Colonic mucosa (tissue), 4 donors: ENCODE results near the gene PRKCH. TPM values are rescaled to one million over a fixed set of nuclear protein-coding genes. Genes with fewer than 3 reads are reported as not detected.
A peak's percentile ranks its signal among the peaks of the same experiment; 100 is the strongest.

Source experiments
- DNase-seq: peaks from one replicate; pipeline ENCODE4 v3.0.0-alpha.2; 2020
- H3K27ac ChIP-seq: fragments of 200-600 bp; one replicate; pipeline ENCODE4 v1.8.0; 2021
- H3K27me3 ChIP-seq: fragments of 200-600 bp; one replicate; pipeline ENCODE4 v1.8.0; 2021
- H3K36me3 ChIP-seq: fragments of 200-600 bp; one replicate; pipeline ENCODE4 v1.8.0; 2021
- H3K4me1 ChIP-seq: fragments of 200-600 bp; one replicate; pipeline ENCODE4 v1.8.0; 2021; ENCODE audit warnings: mild to moderate bottlenecking
- H3K4me3 ChIP-seq: fragments of 200-600 bp; one replicate; pipeline ENCODE4 v1.8.0; 2021
- H3K9ac ChIP-seq, 2 donors: one replicate each; pipeline ENCODE4 v1.7.0; 2013; ENCODE audit warnings: control low read depth in 2 of 2, low read depth in 2 of 2, low read length in 2 of 2
- H3K9me3 ChIP-seq: fragments of 200-600 bp; one replicate; pipeline ENCODE4 v1.8.0; 2021
- CTCF ChIP-seq: fragments of 200-600 bp; IDR thresholded peaks from one replicate; pipeline ENCODE4 v1.8.0; 2022; ENCODE audit warnings: antibody characterized with exemption, mild to moderate bottlenecking
- intact Hi-C: fragments of 100-400 bp; cut with DNase I; formaldehyde crosslinking; loops from one replicate; pipeline ENCODE4 v1.14.1; 2022
- total RNA-seq, 2 donors: library from RNA; stranded (reverse); fragmentation: NEBNext Ultra II Directional in 1 of 2; extraction: Animal tissue kit (Norgen Biotek cat#: 25700) in 1 of 2; gene quantifications; one replicate each; pipeline ENCODE4 v1.2.1, GENCODE V29; 2021
- donor health status: healthy.
- donor health status: DM: no; HTN: no; CAD: no.
- donor health status: DM: no; HTN: no; CAD: no.

Gene PRKCH
- total RNA-seq, 2 donors from 2014 or later: 11.4 to 11.5 TPM

DNA sequence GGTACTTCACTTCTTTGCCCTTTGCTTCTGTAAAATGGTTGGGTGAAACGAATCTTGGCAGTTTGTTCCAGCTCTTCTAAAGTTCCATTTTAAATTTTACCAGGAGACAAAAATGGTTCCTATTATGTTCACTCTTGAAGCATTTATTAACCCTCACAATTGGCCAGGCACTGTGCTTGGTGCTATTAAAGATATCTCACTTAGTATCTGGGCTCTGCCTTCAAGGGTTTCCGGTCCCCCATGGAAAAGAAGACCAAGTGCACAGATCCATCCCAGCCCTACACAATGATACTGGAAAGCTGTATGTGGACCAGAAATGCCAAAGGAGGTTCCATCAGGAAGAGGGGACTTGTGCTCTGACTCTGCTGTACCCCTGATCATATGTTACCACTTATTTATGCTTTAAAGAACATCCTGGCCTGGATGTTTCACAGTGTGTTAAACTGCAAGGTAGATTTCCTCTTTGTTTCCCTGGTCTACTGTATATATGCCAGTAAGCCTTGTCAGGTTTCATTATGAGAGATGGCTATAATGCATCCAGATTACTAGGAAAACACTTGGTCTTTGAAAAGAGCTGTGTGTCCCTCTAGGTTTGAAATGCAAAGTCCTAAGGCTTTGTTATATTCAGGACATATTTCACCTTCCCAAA is 154.8 kb downstream of the PRKCH start:
- intact Hi-C loops: no loop called here
- no peaks in the 10 kb centered on the region for H3K4me1 ChIP-seq
- H3K4me3 ChIP-seq: no peak overlapping the region
- H3K36me3 ChIP-seq: no peaks in the 10 kb centered on the region
- no peaks in the 10 kb centered on the region for H3K9me3 ChIP-seq
- TF ChIP-seq CTCF: no peak
- no peak for DNase-seq
- H3K27ac ChIP-seq: peak overlapping the region; percentile 80
- no peaks in the 10 kb centered on the region for H3K27me3 ChIP-seq
- peak overlapping the region; percentile 38 to 59 for H3K9ac ChIP-seq

DNA sequence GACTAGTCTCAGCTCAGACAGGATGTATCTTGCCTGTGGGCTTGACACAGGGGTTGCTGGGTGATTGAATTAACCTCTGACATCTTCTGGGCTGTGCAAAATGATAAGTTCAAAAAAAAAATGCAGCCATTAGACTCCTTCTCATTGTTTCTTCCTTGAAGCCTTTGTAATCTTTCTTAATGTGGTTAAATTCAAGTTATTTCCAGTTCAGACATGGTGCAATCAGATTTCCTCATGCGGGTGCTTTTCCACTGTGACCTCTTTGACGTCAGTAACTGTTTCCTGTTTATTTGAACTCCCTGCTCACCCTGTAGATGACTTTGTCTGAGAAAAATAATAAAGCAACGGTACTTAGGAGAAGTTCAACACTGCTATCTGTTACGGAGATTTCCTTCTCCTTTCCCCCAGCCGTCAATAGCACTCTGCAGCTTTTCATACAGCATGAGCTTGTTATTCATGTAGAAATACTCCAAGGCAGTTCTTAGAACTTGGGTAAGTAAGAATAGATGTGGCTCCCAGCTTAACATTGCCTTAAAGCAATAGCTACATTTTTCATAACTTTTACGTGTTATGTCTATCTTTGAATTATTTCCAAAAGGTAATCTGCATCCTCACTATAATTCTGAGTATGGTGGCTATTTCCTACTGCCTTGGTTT is 155.5 kb downstream of the PRKCH start:
- Histone ChIP-seq H3K4me3 (no peak overlapping the region), H3K27ac (peak overlapping the region; percentile 80), H3K9me3 (no peaks in the 10 kb centered on the region), H3K27me3 (no peaks in the 10 kb centered on the region), H3K36me3 (no peaks in the 10 kb centered on the region), H3K9ac (peak overlapping the region in 1 of 2 donors; percentile 59), H3K4me1 (no peaks in the 10 kb centered on the region)
- intact Hi-C loops: no loop called here
- no peak for TF ChIP-seq CTCF
- peak; percentile 51 for DNase-seq

- intact Hi-C loops: no loop called here
- no peaks in the 10 kb centered on the region for H3K36me3 ChIP-seq
Observed at GRCh38 chr14:61477712-61478462, 156.5 kb downstream of the PRKCH start.

DNA sequence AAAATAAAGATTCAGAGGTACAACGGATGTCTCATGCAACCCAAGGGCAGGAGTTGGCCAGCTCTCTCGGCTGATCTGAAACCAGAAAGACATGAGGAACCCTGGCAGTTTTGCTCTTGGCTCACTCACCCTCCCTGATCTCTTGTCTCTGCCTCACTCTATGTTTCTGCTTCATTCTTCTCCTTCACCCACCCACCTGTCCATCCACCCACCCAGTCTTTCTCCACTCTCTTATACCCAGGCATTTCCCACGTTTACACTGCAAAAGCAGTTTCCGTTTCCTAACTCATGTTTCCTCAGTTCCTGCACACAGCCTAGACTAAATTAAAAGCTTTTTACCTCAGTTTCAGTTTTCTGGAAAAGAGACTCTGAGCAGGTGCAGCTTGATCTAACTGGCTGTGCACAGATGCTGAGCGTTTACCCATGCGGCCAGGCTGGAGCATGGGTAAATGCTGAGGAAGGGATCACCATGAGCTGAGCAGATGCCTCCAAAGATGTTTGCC is 157.6 kb downstream of the PRKCH start:
- H3K36me3 ChIP-seq: no peaks in the 10 kb centered on the region
- H3K4me3 ChIP-seq: no peak overlapping the region
- no peaks in the 10 kb centered on the region for H3K4me1 ChIP-seq
- peak overlapping the region; percentile 73 for H3K27ac ChIP-seq
- DNase-seq: no peak
- no peaks in the 10 kb centered on the region for H3K27me3 ChIP-seq
- no peaks in the 10 kb centered on the region for H3K9me3 ChIP-seq
- intact Hi-C loops: no loop called here
- H3K9ac ChIP-seq: peak overlapping the region in 1 of 2 donors; percentile 30
- TF ChIP-seq CTCF: no peak

More at GRCh38 chr14:61477712-61478462, 156.5 kb downstream of the PRKCH start:
- no peak overlapping the region for H3K4me3 ChIP-seq
- no peaks in the 10 kb centered on the region for H3K9me3 ChIP-seq
- no peaks in the 10 kb centered on the region for H3K27me3 ChIP-seq
- peak; percentile 74 for DNase-seq
- no peak for TF ChIP-seq CTCF
- H3K9ac ChIP-seq: peak overlapping the region; percentile 19 to 71
- peak overlapping the region; percentile 73 for H3K27ac ChIP-seq
- no peaks in the 10 kb centered on the region for H3K4me1 ChIP-seq

DNA sequence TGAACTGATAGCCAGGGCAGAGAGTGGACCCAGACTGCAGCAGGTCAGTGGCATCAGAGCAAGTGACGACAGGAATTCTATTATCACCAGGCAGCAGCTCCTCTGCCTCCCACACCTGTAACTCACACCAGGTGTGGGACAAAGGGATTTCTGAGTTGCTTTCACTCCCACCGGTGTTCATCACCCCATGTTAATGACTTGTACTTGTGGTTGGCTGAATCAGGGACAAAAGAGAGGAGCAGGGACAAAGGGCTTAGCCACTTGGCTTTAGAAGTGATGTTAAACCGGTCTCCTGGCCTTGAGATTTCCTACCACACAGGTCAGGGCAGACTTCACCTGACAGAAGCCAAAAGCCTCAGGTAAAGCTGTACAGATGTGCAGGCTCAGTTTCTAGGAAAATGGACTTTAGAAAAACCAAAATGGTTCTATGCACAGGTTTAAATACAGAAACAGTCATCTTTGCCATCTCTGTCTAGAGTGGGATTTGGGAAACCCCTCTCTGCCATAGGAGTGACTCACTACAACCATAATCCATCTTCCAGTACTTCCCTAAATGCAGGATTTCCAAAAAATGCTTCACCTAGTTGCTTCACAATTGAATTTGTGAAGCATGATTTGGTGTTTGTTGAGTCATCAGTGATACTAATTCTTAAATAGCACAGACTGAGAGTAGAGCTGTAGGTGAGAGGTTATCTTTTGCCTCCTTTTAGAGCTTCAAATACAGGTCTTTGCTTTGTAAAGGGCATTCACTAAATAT is 158.5 kb downstream of the PRKCH start:
- Histone ChIP-seq H3K4me3 (no peak overlapping the region), H3K27ac (peak overlapping the region; percentile 73), H3K27me3 (no peaks in the 10 kb centered on the region), H3K36me3 (no peaks in the 10 kb centered on the region), H3K9ac (peak overlapping the region in 1 of 2 donors; percentile 30), H3K9me3 (no peaks in the 10 kb centered on the region), H3K4me1 (no peaks in the 10 kb centered on the region)
- intact Hi-C loops: no loop called here
- TF ChIP-seq CTCF: no peak
- DNase-seq: no peak
